A673 (cell line): ENCODE measurements around the gene ARMH3.

Source experiments
- CTCF ChIP-seq: fragments of 300-800, 200-600 bp; sonication (generic); conservative IDR thresholded peaks from 2 replicates; pipeline ENCODE4 v1.5.1; 2017; ENCODE audit warnings: low read depth, mild to moderate bottlenecking, antibody characterized with exemption, low read length, moderate library complexity, mixed read lengths
- EZH2 ChIP-seq: fragments of 200-600 bp; sonication (generic); IDR thresholded peaks from 2 replicates; pipeline ENCODE4 v1.6.1; 2017; ENCODE audit warnings: borderline replicate concordance, low read depth, mild to moderate bottlenecking, mixed read lengths, antibody characterized with exemption, low read length; ENCODE audit not compliant: poor library complexity, severe bottlenecking

- TF ChIP-seq CTCF = no peak
- no peak for TF ChIP-seq EZH2
These were observed 223.6 kb downstream of the ARMH3 start for GRCh38 chr10:101832325-101832771.
